Ovary (tissue), 3 donors: ENCODE results near the gene ARHGAP21.

Experiments used
- POLR2A ChIP-seq: fragments of 450-650 bp; IDR thresholded peaks from one replicate; pipeline ENCODE4 v1.6.1; 2017; ENCODE audit warnings: antibody characterized with exemption, mild to moderate bottlenecking, moderate library complexity
- TF ChIP-seq, protein P1 (sequence below), 3 donors: fragments of 450-650 bp in 2 of 3; fragments of 200-600 bp in 1 of 3; IDR thresholded peaks; one replicate each; pipeline versions ENCODE4 v1.5.1 to v1.8.0; 2016 to 2022; ENCODE audit warnings: antibody characterized with exemption in 3 of 3, mild to moderate bottlenecking in 1 of 3
- donor health status: DM: no; HTN: no; CAD: no.

GRCh38 chr10:24706479-24707118 is 17.1 kb downstream of the ARHGAP21 start:
- TF ChIP-seq, protein P1, sequence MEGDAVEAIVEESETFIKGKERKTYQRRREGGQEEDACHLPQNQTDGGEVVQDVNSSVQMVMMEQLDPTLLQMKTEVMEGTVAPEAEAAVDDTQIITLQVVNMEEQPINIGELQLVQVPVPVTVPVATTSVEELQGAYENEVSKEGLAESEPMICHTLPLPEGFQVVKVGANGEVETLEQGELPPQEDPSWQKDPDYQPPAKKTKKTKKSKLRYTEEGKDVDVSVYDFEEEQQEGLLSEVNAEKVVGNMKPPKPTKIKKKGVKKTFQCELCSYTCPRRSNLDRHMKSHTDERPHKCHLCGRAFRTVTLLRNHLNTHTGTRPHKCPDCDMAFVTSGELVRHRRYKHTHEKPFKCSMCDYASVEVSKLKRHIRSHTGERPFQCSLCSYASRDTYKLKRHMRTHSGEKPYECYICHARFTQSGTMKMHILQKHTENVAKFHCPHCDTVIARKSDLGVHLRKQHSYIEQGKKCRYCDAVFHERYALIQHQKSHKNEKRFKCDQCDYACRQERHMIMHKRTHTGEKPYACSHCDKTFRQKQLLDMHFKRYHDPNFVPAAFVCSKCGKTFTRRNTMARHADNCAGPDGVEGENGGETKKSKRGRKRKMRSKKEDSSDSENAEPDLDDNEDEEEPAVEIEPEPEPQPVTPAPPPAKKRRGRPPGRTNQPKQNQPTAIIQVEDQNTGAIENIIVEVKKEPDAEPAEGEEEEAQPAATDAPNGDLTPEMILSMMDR (IDR thresholded peaks at IDR 0.05): no peak
- TF ChIP-seq POLR2A: no peak
